ENCODE data around the gene ACSS2.

The ACSS2 gene, protein sequence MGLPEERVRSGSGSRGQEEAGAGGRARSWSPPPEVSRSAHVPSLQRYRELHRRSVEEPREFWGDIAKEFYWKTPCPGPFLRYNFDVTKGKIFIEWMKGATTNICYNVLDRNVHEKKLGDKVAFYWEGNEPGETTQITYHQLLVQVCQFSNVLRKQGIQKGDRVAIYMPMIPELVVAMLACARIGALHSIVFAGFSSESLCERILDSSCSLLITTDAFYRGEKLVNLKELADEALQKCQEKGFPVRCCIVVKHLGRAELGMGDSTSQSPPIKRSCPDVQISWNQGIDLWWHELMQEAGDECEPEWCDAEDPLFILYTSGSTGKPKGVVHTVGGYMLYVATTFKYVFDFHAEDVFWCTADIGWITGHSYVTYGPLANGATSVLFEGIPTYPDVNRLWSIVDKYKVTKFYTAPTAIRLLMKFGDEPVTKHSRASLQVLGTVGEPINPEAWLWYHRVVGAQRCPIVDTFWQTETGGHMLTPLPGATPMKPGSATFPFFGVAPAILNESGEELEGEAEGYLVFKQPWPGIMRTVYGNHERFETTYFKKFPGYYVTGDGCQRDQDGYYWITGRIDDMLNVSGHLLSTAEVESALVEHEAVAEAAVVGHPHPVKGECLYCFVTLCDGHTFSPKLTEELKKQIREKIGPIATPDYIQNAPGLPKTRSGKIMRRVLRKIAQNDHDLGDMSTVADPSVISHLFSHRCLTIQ

DNA sequence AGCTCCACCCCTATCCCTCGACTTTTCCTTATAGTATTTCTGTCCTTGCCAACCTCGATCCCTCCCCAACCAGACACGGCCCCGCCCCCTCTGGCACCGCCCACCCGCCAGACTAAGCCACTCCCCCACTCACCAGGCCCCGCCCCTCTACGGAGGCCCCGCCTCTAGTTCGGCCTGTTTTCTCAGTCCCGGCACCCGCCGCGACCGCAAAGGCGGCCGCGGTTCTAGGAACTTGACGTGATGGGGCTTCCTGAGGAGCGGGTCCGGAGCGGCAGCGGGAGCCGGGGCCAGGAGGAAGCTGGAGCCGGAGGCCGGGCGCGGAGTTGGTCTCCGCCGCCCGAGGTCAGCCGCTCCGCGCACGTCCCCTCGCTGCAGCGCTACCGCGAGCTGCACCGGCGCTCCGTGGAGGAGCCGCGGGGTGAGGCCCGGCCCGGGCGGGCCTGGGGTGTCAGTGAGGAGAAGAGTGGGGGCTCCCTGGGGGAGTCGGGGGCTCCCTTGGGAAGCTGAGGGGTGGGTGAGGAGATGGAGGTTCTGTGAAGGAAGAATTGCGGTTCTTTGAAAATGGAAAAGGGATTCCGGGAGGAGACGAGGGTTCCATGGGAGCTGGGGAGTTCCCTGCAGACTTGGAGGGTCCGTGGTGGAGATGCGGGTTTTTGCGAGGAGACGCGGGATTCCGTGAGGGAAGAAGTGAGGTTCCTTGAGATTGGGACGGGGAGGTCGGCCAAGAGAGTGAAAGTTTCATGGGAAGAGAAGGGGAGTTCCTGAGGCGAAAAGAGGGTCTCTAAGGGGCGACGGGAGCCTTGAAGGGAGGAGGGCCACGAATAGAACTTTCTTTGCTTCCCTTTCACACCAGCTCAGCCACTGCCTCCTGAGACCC, at the start of gene ACSS2:
Gene ACSS2 (plus strand): TSS at position 207 of the 877 bp plus-strand sequence. CDS start 34 bp downstream, at position 241.
- peak; percentile 92 for DNase-seq

- no peak for DNase-seq
Observed at GRCh38 chr20:34829191-34829590, 47.2 kb upstream of the ACSS2 start.

DNA sequence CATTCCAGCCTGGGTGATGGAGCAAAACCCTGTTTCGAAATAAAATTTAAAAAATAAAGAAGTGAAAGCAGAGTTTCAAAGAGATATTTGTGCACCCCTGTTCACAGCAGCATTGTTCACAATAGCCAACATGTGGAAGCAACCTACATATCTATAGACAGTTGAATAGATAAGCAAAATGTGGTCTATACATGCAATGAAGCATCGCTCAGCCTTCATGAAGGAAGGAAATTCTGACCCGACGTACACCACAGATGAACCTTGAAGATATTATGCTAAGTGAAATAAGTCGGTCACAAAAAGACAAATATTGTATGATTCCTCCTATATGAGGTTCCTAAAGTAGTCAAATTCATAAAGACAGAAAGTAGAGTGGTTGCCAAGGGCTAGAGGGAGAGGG, 44.5 kb upstream of the ACSS2 start:
- no peak for DNase-seq

- DNase-seq, result no peak
Observed at GRCh38 chr20:34834459-34834893, 41.9 kb upstream of the ACSS2 start.

- DNase-seq, result no peak
Observed at GRCh38 chr20:34842143-34842542, 34.3 kb upstream of the ACSS2 start.

- DNase-seq, result no peak
Observed at GRCh38 chr20:34843421-34843820, 33.0 kb upstream of the ACSS2 start.

- no peak for DNase-seq
Observed at GRCh38 chr20:34848597-34848996, 27.8 kb upstream of the ACSS2 start.

DNA sequence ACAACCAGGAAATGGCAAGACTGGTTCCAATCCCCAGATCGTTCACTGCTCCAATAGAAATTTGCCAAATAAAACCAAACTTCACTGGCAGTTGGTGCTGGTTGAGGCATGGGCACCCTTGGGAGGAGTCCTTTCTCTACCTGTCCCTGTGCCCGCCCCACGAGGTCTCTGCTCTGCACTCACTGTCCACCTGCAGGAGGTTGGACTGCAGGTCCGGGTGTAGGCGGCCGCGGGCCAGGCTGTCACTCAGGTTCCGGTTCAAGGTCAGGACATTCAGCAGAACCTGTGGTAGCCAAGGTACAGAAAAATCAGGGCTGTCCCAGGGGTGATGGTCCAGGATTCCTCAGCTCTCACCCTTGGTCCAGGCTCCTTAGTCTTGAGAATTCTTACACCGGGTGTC, 26.6 kb upstream of the ACSS2 start:
- no peak for DNase-seq

GRCh38 chr20:34850969-34851368, 25.4 kb upstream of the ACSS2 start:
- DNase-seq, result no peak

DNA sequence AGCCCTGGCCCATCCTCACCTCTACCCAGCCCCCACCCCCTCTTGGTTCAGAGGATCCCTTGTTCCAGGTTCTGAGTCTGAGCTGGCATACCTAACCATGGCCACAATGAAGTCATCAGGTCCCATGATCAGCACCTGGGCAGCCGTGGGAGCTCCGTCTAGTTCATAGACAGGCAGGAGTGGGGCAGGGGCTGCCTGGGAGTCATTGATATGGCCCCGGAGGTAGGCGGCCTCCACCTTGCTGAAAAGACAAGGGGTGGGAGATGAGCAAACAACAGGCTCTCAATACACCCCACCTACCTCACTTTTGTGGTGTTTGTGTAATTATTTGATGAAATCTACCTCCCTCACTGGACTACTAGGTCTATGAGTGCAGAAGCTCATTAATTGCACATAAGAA, 24.1 kb upstream of the ACSS2 start:
- DNase-seq, result no peak

GRCh38 chr20:34859367-34859766, 17.0 kb upstream of the ACSS2 start:
- DNase-seq, result no peak

DNA sequence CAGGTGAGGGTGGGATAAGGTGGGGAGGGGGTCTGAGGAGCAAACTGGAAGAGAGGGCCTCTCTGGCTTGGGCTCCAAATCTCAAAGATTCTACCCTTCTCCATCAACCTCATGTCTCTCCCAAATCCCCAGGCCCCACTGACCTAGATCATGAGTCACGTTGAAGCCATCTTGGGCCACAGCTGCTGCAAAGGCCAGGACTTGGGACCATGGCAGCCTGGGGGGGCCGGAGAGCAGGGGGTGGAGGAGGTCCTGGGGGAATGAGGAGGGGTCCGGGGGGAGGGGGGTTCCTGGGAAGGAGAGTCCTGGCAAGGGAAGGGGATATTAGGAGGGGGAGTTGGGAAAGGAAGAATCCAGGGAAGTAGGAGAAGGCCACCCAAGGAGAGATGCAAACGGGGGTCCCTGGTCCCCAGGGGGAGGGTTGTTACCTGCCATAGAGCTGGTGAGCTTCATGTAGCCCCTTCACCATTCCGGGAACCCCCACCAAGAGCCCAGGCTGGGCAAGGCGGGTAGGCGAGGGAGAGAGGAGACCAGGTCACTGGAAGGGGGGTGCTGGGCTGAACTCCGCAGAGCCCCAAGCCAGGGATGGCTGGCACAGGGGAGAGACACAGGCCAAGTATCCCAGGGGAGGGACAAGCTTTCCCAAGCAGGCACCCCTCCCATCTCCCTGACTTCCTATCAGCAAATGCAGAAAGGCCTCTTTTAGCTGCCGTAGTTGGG, 16.4 kb upstream of the ACSS2 start:
- no peak for DNase-seq

DNA sequence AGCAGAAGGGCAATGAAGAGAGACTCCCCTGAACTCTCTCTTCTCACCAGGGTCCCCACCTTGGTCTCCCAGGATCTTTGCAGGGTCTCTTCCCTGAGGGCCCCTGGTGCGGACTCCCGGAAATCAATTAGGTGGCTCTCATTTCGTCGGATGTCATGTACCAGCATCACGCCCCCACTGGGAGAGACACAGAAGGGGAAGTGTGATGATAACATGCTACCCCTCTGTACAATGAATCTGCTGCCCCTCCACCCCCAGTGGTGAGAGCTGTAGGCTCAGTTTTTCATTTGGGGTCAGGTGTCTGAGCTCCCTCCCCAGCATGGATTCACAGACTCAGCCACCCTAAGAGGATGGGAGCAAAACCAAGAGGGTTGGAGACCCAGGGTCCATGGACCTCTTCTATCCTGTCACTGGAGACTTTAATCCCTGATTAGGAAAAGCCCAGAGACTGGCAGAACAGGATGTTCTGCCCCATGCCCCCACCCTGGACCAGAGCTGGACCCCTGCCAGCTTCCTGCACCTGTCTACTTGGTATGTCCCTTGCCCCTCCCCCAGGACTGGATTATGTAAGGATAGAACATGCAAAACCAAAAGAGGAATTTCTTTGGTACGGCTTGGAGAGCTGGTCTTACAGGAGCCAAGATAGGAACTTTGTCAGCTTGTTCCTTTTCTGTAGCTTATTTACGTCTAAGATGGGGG, 14.9 kb upstream of the ACSS2 start:
- no peak for DNase-seq

GRCh38 chr20:34862724-34863123, 13.7 kb upstream of the ACSS2 start:
- DNase-seq, result no peak

GRCh38 chr20:34863421-34863965, 12.9 kb upstream of the ACSS2 start:
- no peak for DNase-seq

DNA sequence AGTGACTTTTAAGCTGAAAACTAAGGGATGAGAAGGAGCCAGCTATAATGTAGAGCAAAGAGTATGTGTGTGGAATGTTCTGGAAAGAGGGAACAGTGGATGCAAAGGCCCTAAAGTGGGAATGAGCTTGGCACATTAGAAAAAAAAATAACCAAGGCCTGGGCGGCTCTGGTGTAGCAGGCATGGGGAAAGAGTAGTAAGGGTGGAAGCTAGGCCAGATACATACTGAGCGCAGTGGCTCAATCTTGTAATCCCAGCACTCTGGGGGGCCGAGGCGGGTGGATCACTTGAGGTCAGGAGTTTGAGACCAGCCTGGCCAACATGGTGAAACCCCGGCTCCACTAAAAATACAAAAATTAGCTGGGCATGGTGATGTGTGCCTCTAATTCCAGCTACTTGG, 12.2 kb upstream of the ACSS2 start:
- DNase-seq, result no peak

DNA sequence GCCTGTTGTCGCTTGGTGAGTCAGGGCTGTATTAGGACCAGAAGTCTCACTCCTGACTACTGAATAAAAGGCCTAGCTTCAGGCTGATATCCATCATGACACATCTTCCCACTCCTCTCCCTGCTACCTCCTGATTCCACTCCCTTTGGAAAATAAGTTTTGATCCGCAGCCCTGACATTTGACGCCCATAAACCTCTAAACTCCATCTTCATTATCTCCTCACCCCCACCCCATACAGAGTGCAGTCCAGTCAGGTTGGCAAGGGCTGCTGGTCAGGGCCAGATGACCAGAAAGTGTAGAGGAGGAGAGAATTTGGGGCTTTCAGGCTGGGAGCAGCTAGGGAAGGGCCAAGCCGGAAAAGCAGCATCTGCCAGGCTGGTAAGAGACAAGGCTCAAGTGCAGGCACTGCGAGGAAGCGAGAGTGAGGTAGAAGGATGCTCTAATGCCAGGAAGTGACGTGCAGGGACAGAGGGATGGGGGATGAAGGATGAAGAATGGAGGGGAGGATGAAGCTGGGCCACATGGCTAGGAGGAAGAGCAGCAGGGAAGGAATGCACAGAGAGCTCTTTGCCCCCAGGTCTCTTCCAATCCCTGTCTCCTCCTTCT, 5.0 kb upstream of the ACSS2 start:
- no peak for DNase-seq

DNA sequence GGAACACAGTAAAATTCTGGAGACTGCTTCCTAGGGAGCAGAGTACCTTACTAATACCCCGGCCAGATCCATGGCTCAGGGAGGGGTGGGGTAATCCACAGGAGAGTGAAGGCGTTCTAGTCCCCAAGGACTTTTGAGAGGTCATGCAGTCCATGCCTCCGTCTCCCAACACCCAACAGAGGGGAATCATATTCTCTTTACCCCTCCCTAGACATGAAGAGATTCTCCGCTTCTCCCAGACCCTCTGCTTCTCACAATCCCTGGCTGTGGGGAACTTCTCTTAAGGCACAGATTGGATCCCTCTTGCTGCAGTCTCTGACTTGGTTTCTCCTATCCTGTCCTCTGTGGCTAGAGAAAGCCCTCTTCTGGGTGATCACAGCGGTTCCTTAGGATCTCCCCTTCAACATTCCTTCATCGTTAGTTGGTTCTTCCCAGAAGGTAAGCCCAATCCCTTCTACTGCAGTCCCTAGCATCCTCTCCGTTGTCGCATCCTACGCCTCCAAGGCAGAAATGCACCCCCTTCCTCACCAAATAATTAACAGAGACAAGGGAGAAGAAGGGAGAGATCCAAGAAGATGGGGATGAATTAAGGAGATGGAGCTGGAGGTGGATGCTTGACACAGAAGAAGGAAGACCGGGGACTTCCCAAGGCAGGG, 4.3 kb upstream of the ACSS2 start:
- DNase-seq, result no peak

DNA sequence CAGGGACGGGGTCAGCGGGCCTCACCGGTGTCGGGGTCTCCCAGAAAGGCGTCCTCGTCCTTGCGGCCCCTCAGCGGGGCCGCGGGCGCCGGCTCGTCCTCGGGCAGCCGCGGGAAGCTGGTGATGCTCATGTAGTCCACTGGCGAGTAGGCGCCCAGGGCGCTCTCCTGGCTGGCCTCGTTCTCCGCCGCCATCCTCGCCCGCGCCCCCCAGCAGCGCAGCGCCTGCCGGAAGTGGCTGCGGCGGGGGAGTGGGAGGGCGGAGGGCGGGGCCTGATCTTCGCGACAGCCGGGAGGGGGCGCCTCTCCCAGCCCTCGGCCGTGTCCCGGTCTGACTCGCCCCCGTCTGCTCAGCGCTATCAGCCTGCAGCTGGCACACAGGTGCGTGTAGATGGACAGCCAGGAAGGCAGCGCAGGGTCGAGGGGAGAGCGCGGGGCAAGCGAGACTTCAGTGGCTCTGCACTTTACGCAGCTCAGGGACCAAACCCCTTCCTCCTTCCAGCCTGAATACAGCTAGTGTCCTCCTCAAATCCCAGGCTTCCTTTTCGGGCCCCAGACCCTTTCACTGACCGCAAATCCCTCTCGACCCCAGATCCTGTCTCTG, 3.7 kb upstream of the ACSS2 start, which contains the start of gene GGT7:
Gene GGT7 (minus strand): TSS at position 235 of the 603 bp plus-strand sequence. CDS start 41 bp downstream, at position 194.
- DNase-seq, result peak; percentile 87

GRCh38 chr20:34873583-34874093, 2.8 kb upstream of the ACSS2 start:
- no peak for DNase-seq

Data from activated gamma-delta T cell treated with Interleukin-2 at 50 U/mL for 16 hours (primary cell).